Suprapubic skin (tissue), 4 donors: ENCODE results near the gene PGPEP1. TPM values are rescaled to one million over a fixed set of nuclear protein-coding genes. Genes with fewer than 3 reads are reported as not detected.

ENCODE experiments used
- DNase-seq, 2 donors: peaks; one replicate each; pipeline ENCODE4 v3.0.0-alpha.2; 2019; ENCODE audit warnings: low spot score in 2 of 2
- H3K27ac ChIP-seq: fragments of 200-600 bp; sonication (generic); one replicate; pipeline ENCODE4 v1.5.1; 2019
- H3K27me3 ChIP-seq: fragments of 200-600 bp; sonication (generic); one replicate; pipeline ENCODE4 v1.5.1; 2019
- H3K36me3 ChIP-seq: fragments of 200-600 bp; sonication (generic); one replicate; pipeline ENCODE4 v1.5.1; 2019
- H3K4me1 ChIP-seq: fragments of 200-600 bp; sonication (generic); one replicate; pipeline ENCODE4 v1.5.1; 2019
- H3K4me3 ChIP-seq: fragments of 200-600 bp; sonication (generic); one replicate; pipeline ENCODE4 v1.5.1; 2019; ENCODE audit warnings: mild to moderate bottlenecking
- H3K9me3 ChIP-seq: fragments of 200-600 bp; sonication (generic); one replicate; pipeline ENCODE4 v1.5.1; 2019
- CTCF ChIP-seq, 2 donors: fragments of 200-600 bp in 1 of 2; fragments of 450-650 bp in 1 of 2; sonication (generic) in 1 of 2; IDR thresholded peaks; one replicate each; pipeline ENCODE4 v1.5.1; 2016 to 2019; ENCODE audit warnings: antibody characterized with exemption in 2 of 2, mild to moderate bottlenecking in 1 of 2, moderate library complexity in 1 of 2
- EP300 ChIP-seq: sonication (generic); formaldehyde crosslinking; IDR thresholded peaks from one replicate; pipeline ENCODE4 v1.6.1; 2017; ENCODE audit warnings: antibody characterized with exemption
- POLR2A ChIP-seq, 2 donors: fragments of 450-650 bp; IDR thresholded peaks; one replicate each; pipeline ENCODE4 v1.6.1; 2017; ENCODE audit warnings: antibody characterized with exemption in 2 of 2, mild to moderate bottlenecking in 2 of 2, moderate library complexity in 2 of 2
- POLR2AphosphoS5 ChIP-seq, 3 donors: sonication (generic); formaldehyde crosslinking; IDR thresholded peaks; one replicate each; pipeline ENCODE4 v1.6.1; 2017; ENCODE audit warnings: antibody characterized with exemption in 3 of 3
- WGBS: methylation state at CpG from one replicate; pipeline ENCODE4 v1.1.5; 2018; 5-methylcytosine and 5-hydroxymethylcytosine counted together
- total RNA-seq, 4 donors: library from RNA; depleted of rRNA; stranded (reverse); fragments of >200 nt; gene quantifications; one replicate each; pipeline ENCODE4 v1.1.0, GENCODE V29; 2016

The PGPEP1 gene
- total RNA-seq, 4 donors from 2014 or later = 4.6 to 8.0 (median 7.6) TPM

- no peak for TF ChIP-seq EP300
- no peak for TF ChIP-seq POLR2AphosphoS5 (IDR thresholded peaks at IDR 0.05)
- TF ChIP-seq CTCF (IDR thresholded peaks at IDR 0.05) = no peak
- TF ChIP-seq POLR2A (IDR thresholded peaks at IDR 0.05) = no peak
- peaks cover 17% of the 10 kb centered on the region for H3K4me1 ChIP-seq
- no peaks in the 10 kb centered on the region for H3K36me3 ChIP-seq
- no peak overlapping the region for H3K4me3 ChIP-seq
- no peaks in the 10 kb centered on the region for H3K9me3 ChIP-seq
- no peak for DNase-seq
- 81% methylated on average over 14 of the region's 15 CpGs for WGBS
- no peaks in the 10 kb centered on the region for H3K27me3 ChIP-seq
- no peak overlapping the region for H3K27ac ChIP-seq
Measured at GRCh38 chr19:18368504-18369222, 28.3 kb downstream of the PGPEP1 start.

- Histone ChIP-seq H3K4me3 (no peak overlapping the region), H3K36me3 (no peaks in the 10 kb centered on the region), H3K4me1 (peaks cover 27% of the 10 kb centered on the region), H3K9me3 (no peaks in the 10 kb centered on the region), H3K27ac (peak overlapping the region; percentile 66), H3K27me3 (no peaks in the 10 kb centered on the region)
- WGBS = 52% methylated on average over 4 of the region's 4 CpGs
- no peak for TF ChIP-seq POLR2A (IDR thresholded peaks at IDR 0.05)
- TF ChIP-seq CTCF (IDR thresholded peaks at IDR 0.05) = no peak
- TF ChIP-seq POLR2AphosphoS5 (IDR thresholded peaks at IDR 0.05) = no peak
- TF ChIP-seq EP300 = no peak
- DNase-seq = no peak
Measured at GRCh38 chr19:18373407-18373891, 33.1 kb downstream of the PGPEP1 start.

- Histone ChIP-seq H3K4me1 (peaks cover 33% of the 10 kb centered on the region), H3K36me3 (no peaks in the 10 kb centered on the region), H3K27me3 (no peaks in the 10 kb centered on the region), H3K4me3 (no peak overlapping the region), H3K27ac (peak overlapping the region; percentile 78), H3K9me3 (no peaks in the 10 kb centered on the region)
- WGBS = 20% methylated on average over 11 of the region's 17 CpGs
- DNase-seq = peak; percentile 94 to 97
- peak in 2 of 3 donors; percentile 38 to 67 for TF ChIP-seq POLR2AphosphoS5 (IDR thresholded peaks at IDR 0.05)
- no peak for TF ChIP-seq EP300
- TF ChIP-seq POLR2A (IDR thresholded peaks at IDR 0.05) = no peak
Measured at GRCh38 chr19:18373892-18374629, 33.7 kb downstream of the PGPEP1 start.

- DNase-seq = no peak
- Histone ChIP-seq H3K9me3 (no peaks in the 10 kb centered on the region), H3K4me1 (peaks cover 50% of the 10 kb centered on the region), H3K36me3 (no peaks in the 10 kb centered on the region), H3K4me3 (no peak overlapping the region), H3K27me3 (no peaks in the 10 kb centered on the region), H3K27ac (no peak overlapping the region)
- no peak for TF ChIP-seq CTCF (IDR thresholded peaks at IDR 0.05)
- TF ChIP-seq POLR2AphosphoS5 (IDR thresholded peaks at IDR 0.05) = no peak
- no peak for TF ChIP-seq EP300
- no peak for TF ChIP-seq POLR2A (IDR thresholded peaks at IDR 0.05)
- whole genome bisulfite sequencing = 82% methylated on average over 6 of the region's 6 CpGs
Measured at GRCh38 chr19:18377026-18377425, 36.6 kb downstream of the PGPEP1 start.

- DNase-seq = peak; percentile 96
- peak overlapping the region; percentile 75 for H3K27ac ChIP-seq
- no peaks in the 10 kb centered on the region for H3K36me3 ChIP-seq
- 30% methylated on average over 19 of the region's 22 CpGs for WGBS
- H3K9me3 ChIP-seq = no peaks in the 10 kb centered on the region
- no peak for TF ChIP-seq EP300
- TF ChIP-seq CTCF (IDR thresholded peaks at IDR 0.05) = no peak
- no peak for TF ChIP-seq POLR2AphosphoS5 (IDR thresholded peaks at IDR 0.05)
- TF ChIP-seq POLR2A (IDR thresholded peaks at IDR 0.05) = no peak
- H3K4me3 ChIP-seq = no peak overlapping the region
- peaks cover 31% of the 10 kb centered on the region for H3K4me1 ChIP-seq
- H3K27me3 ChIP-seq = no peaks in the 10 kb centered on the region
Measured at GRCh38 chr19:18379803-18380747, 39.7 kb downstream of the PGPEP1 start.
